ENCODE data around the gene RAB33B.

- TF ChIP-seq NFRKB (IDR thresholded peaks at IDR 0.05) (no peak), ARNT (IDR thresholded peaks at IDR 0.05) (no peak), FOXA1 (IDR thresholded peaks at IDR 0.05) (no peak), HDGF (IDR thresholded peaks at IDR 0.05; ENCODE audit: borderline replicate concordance) (no peak), BHLHE40 (IDR thresholded peaks at IDR 0.05; ENCODE audit: borderline replicate concordance) (no peak), L3MBTL2 (conservative IDR thresholded peaks at IDR 0.05) (no peak), SP1 (IDR thresholded peaks at IDR 0.05) (no peak), SUZ12 (IDR thresholded peaks at IDR 0.05) (no peak), CTBP1 (IDR thresholded peaks at IDR 0.05; ENCODE audit: borderline replicate concordance) (no peak), FOXM1 (IDR thresholded peaks at IDR 0.05; ENCODE audit: borderline replicate concordance) (no peak), FOXK2 (IDR thresholded peaks at IDR 0.05) (no peak), LEF1 (IDR thresholded peaks at IDR 0.05; ENCODE audit: borderline replicate concordance) (no peak), ELF4 (IDR thresholded peaks at IDR 0.05) (no peak)
- TF ChIP-seq, protein P1, sequence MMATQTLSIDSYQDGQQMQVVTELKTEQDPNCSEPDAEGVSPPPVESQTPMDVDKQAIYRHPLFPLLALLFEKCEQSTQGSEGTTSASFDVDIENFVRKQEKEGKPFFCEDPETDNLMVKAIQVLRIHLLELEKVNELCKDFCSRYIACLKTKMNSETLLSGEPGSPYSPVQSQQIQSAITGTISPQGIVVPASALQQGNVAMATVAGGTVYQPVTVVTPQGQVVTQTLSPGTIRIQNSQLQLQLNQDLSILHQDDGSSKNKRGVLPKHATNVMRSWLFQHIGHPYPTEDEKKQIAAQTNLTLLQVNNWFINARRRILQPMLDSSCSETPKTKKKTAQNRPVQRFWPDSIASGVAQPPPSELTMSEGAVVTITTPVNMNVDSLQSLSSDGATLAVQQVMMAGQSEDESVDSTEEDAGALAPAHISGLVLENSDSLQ (IDR thresholded peaks at IDR 0.05): peak; percentile 93
Observed at GRCh38 chr4:139458543-139458942, 4.6 kb downstream of the RAB33B start.

Measured in HEK293T (cell line).